Measurements from ENCODE around the gene TMEM161B.

The TMEM161B gene

DNA sequence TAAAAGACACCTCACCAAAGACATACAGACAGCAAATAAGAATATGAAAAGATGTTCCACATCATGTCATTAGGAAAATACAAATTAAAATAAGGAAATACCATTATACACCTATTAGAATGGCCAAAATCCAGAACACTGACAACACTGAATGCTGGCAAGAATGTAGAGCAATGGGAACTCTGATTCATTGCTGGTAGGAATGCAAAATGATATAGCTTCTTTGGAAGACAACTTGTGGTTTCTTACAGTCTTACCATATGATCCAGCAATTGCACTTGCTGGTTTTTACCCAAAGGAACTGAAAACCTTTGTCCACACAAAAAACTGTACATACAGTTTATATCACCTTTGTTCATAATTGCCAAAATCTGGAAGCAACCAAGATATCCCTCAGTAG is 6.5 kb downstream of the TMEM161B start:
- no peak for TF ChIP-seq GATA2 (IDR thresholded peaks at IDR 0.05; ENCODE audit: low read depth, low read length)
- no peak for TF ChIP-seq GATA3 (IDR thresholded peaks at IDR 0.05; ENCODE audit: low read depth, low read length)

GRCh38 chr5:88258636-88259035 is 10.0 kb downstream of the TMEM161B start:
- TF ChIP-seq GATA2 (IDR thresholded peaks at IDR 0.05; ENCODE audit: low read depth, low read length) (no peak), GATA3 (IDR thresholded peaks at IDR 0.05; ENCODE audit: low read depth, low read length) (no peak)

DNA sequence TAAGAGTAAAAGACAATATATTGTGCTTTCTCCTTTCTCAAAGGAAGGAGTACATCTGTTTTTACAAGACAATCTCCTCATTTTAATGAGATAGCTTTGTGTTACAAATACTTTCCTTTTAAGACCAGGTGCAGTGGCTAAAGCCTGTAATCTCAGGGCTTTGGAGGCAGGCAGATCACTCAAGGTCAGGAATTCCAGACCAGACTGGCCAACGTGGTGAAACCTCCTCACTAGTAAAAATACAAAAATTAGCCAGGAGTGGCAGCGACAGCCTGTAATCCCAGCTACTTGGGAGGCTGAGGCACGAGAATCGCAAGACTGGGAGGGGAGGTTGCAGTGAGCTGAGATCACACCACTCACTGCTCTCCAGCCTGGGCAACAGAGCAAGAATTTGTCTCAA is 11.8 kb downstream of the TMEM161B start:
- TF ChIP-seq GATA3 (IDR thresholded peaks at IDR 0.05; ENCODE audit: low read depth, low read length): no peak
- TF ChIP-seq GATA2 (IDR thresholded peaks at IDR 0.05; ENCODE audit: low read depth, low read length): no peak

DNA sequence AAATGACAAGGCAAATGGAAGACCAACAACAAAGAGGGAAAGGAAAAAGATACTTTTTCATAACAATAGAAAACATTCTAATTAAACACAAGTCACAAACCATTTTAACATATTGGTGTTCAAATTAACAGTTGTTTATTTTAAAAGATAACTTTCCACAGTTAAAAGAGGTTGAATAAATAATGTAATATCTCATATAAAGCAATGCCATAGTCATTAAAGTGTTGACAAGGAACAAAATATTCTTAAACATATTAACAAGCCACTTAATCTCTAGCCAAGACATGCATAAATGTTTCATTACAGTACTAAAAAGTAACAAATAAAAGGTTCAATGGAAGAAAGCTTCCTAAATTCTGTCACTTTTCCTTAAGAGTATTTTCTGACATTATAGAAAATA is 12.6 kb downstream of the TMEM161B start:
- no peak for TF ChIP-seq GATA2 (IDR thresholded peaks at IDR 0.05; ENCODE audit: low read depth, low read length)
- TF ChIP-seq GATA3 (IDR thresholded peaks at IDR 0.05; ENCODE audit: low read depth, low read length): no peak

DNA sequence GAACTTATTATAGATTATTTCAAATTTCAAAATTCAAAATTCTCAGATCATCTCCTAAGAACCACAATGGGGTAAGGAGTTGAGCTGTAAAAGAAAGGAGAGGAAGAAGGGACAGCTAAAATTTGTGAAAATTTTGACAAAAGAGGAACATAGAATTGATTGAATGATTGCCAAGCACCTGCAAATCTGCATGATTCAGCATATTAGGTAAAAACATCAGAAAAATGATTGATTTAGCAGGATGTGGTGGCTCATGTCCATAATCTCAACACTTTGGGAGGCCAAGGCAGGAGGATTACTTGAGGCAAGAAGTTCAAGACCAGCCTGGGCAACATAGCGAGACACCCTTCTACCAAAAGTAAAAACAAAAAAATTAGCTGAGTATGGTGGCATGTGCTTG is 14.3 kb downstream of the TMEM161B start:
- TF ChIP-seq GATA2 (IDR thresholded peaks at IDR 0.05; ENCODE audit: low read depth, low read length): no peak
- TF ChIP-seq GATA3 (IDR thresholded peaks at IDR 0.05; ENCODE audit: low read depth, low read length): no peak

DNA sequence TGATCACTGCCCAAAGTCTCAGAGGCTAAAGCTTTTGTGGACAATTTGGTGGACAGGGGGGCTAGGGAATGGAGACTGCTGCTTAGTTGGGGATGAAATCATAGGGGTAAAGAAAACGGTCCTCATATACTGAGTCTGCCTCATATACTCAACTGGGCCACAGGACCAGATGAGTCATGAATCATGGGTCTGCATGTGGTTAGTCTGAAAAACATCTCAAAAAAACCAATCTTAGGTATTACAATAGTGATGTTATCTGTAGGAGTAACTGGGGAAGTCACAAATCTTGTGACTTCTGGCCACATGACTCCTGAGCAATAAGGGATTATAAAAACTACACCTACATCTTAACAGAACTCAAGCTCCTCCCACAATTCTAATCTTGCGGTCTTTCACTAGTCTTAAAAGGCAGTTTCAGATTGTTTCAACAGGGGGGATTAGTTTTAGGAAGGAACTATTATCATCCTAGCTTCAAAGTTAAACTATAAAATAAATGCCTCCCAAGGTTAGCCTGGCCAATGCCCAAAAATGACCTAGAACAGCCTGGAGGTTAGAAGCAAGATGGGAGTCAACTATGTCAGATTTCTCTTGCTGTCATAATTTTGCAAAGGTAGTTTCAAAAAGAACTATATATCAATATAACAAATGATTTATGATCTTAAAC is 17.5 kb downstream of the TMEM161B start:
- no peak for TF ChIP-seq GATA3 (IDR thresholded peaks at IDR 0.05; ENCODE audit: low read depth, low read length)
- TF ChIP-seq GATA2 (IDR thresholded peaks at IDR 0.05; ENCODE audit: low read depth, low read length): no peak

- TF ChIP-seq GATA2 (IDR thresholded peaks at IDR 0.05; ENCODE audit: low read depth, low read length) (no peak), GATA3 (IDR thresholded peaks at IDR 0.05; ENCODE audit: low read depth, low read length) (no peak)
Observed at GRCh38 chr5:88250010-88250409, 18.6 kb downstream of the TMEM161B start.

- TF ChIP-seq GATA3 (IDR thresholded peaks at IDR 0.05; ENCODE audit: low read depth, low read length): no peak
- no peak for TF ChIP-seq GATA2 (IDR thresholded peaks at IDR 0.05; ENCODE audit: low read depth, low read length)
Observed at GRCh38 chr5:88248743-88249540, 19.7 kb downstream of the TMEM161B start.

DNA sequence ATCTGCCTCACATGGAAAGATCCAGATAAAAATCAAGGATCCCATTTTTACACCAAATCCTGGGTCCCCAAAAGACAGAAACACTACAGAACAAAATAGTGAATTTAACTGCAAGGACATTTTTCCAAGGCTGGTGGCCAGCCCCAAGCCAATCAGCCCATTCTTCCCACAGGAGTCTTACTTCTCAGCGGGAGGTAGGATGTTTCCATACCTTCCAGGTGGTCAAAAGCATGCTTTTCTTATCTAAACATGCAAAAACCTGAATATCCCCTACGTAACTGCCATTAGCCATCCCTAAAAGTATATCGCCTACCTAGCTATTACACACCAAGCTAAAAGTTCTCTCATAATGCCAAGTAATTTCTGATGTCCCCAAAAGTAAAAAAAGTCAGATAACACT is 20.6 kb downstream of the TMEM161B start:
- TF ChIP-seq GATA2 (IDR thresholded peaks at IDR 0.05; ENCODE audit: low read depth, low read length) (no peak), GATA3 (IDR thresholded peaks at IDR 0.05; ENCODE audit: low read depth, low read length) (no peak)

DNA sequence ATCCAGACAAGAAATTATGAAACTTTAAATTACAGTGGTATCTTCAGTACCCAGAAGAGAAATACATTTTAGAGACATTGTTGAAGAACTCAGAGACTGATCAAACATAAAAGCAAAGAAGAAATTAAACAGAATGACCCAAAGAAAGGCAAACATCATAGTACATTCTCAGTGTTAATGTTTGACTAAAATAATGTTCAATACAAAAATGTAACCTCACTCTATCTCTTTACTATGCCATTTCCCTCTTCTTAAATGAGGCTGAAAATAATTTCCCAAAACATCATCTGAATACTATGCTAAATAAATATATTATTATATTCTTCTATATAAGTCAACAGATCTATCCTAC is 22.8 kb downstream of the TMEM161B start:
- no peak for TF ChIP-seq GATA3 (IDR thresholded peaks at IDR 0.05; ENCODE audit: low read depth, low read length)
- no peak for TF ChIP-seq GATA2 (IDR thresholded peaks at IDR 0.05; ENCODE audit: low read depth, low read length)

- TF ChIP-seq GATA3 (IDR thresholded peaks at IDR 0.05; ENCODE audit: low read depth, low read length): no peak
- TF ChIP-seq GATA2 (IDR thresholded peaks at IDR 0.05; ENCODE audit: low read depth, low read length): no peak
Observed at GRCh38 chr5:88245241-88245892, 23.3 kb downstream of the TMEM161B start.

GRCh38 chr5:88244686-88245085 is 24.0 kb downstream of the TMEM161B start:
- TF ChIP-seq GATA3 (IDR thresholded peaks at IDR 0.05; ENCODE audit: low read depth, low read length) (no peak), GATA2 (IDR thresholded peaks at IDR 0.05; ENCODE audit: low read depth, low read length) (no peak)

- TF ChIP-seq GATA2 (IDR thresholded peaks at IDR 0.05; ENCODE audit: low read depth, low read length) (peak; percentile 51; the same call in 1 of the 2 replicates), GATA3 (IDR thresholded peaks at IDR 0.05; ENCODE audit: low read depth, low read length) (peak; percentile 53)
Observed at GRCh38 chr5:88243493-88243892, 25.2 kb downstream of the TMEM161B start.

GRCh38 chr5:88238732-88239131 is 29.9 kb downstream of the TMEM161B start:
- TF ChIP-seq GATA2 (IDR thresholded peaks at IDR 0.05; ENCODE audit: low read depth, low read length) (no peak), GATA3 (IDR thresholded peaks at IDR 0.05; ENCODE audit: low read depth, low read length) (no peak)

Data from SH-SY5Y (cell line).